ENCODE results near the gene MAML2. TPM values are rescaled to one million over a fixed set of nuclear protein-coding genes. Genes with fewer than 3 reads are reported as not detected.

MAML2 gene
- total and polyA plus RNA-seq, 4 donors = 0.56 to 2.1 (median 1.4) TPM

GRCh38 chr11:96033095-96033494, 309.9 kb downstream of the MAML2 start (continued):
- TF ChIP-seq ZBTB33 (IDR thresholded peaks at IDR 0.05) (no peak), NR2F2 (IDR thresholded peaks at IDR 0.05) (no peak)

GRCh38 chr11:96028746-96029145, 314.2 kb downstream of the MAML2 start:
- H3K27me3 ChIP-seq (ENCODE audit: control insufficient read depth in 4 of 4, insufficient read depth in 4 of 4, low read length in 3 of 4) = peaks cover 0 to 3% (median 0%) of the 10 kb centered on the region in 4 donors
- no peaks in the 10 kb centered on the region for H3K9me3 ChIP-seq (ENCODE audit: control insufficient read depth in 4 of 4, low read length in 3 of 4)
- H3K36me3 ChIP-seq (ENCODE audit: control insufficient read depth in 4 of 4, insufficient read depth in 3 of 4, low read depth in 1 of 4, low read length in 3 of 4) = no peaks in the 10 kb centered on the region
- no peaks in the 10 kb centered on the region for H3K4me1 ChIP-seq (ENCODE audit: control insufficient read depth in 4 of 4, insufficient read depth in 4 of 4, low read length in 3 of 4)
- H3K4me3 ChIP-seq (ENCODE audit: low read depth in 1 of 3, low read length in 3 of 3) = no peak overlapping the region
- no peak for DNase-seq (ENCODE audit: low spot score)
- H3K27ac ChIP-seq (ENCODE audit: low read depth in 1 of 2, low read length in 2 of 2) = no peak overlapping the region
- no peak overlapping the region for H3K9ac ChIP-seq (ENCODE audit: low read depth in 1 of 2, low read length in 2 of 2)
- TF ChIP-seq JUND (IDR thresholded peaks at IDR 0.05) (no peak), RXRA (IDR thresholded peaks at IDR 0.05) (no peak), ZBTB33 (IDR thresholded peaks at IDR 0.05) (no peak), GABPA (IDR thresholded peaks at IDR 0.05 in 1 of 2, conservative IDR thresholded peaks at IDR 0.05 in 1 of 2) (no peak), EGR1 (IDR thresholded peaks at IDR 0.05; ENCODE audit: low read depth in 2 of 2) (no peak), CTCF (IDR thresholded peaks at IDR 0.05; ENCODE audit: low read depth, low read length, missing input control) (no peak), TAF1 (conservative IDR thresholded peaks at IDR 0.05) (no peak), RAD21 (IDR thresholded peaks at IDR 0.05) (no peak), HNF4G (IDR thresholded peaks at IDR 0.05) (no peak), REST (IDR thresholded peaks at IDR 0.05) (no peak), NR2F2 (IDR thresholded peaks at IDR 0.05) (no peak), ATF3 (IDR thresholded peaks at IDR 0.05) (no peak), FOXA2 (IDR thresholded peaks at IDR 0.05) (no peak), MAX (IDR thresholded peaks at IDR 0.05) (no peak), HNF4A (conservative IDR thresholded peaks at IDR 0.05) (no peak), FOXA1 (IDR thresholded peaks at IDR 0.05) (no peak), SP1 (IDR thresholded peaks at IDR 0.05) (no peak), YY1 (IDR thresholded peaks at IDR 0.05) (no peak)

Measured in liver (tissue), 9 donors.